Measurements from ENCODE around the gene CCL26.

DNA sequence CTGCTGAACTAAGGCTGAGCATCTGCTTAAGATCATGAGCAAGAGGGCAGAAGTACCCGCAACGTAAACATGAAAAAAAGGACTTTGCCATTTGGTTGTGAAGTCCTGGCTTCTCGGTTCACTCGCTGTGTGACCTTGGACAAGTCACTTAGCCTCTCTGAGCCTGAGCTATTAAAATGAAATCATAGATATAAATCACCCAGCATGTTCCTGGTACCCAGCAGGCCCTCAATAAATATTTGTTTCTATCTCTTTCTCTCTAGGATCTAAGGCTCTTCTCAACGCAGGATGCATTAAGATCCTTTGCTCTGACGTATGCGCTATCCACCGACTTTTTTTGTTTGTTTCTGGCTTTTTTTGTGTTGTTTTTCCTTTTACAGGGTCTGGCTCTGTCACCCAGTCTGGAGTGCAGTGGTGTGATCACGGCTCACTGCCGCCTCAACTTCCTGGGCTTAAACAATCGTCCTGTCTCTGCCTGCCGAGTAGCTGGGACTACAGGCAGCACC is 39.9 kb downstream of the CCL26 start:
- TF ChIP-seq EZH2 (IDR thresholded peaks at IDR 0.05; ENCODE audit: insufficient read depth, poor library complexity, severe bottlenecking) (no peak), EZH2phosphoT487 (IDR thresholded peaks at IDR 0.05; ENCODE audit: insufficient read depth, low read depth) (no peak)
